GM21423 (cell line): ENCODE data around the gene KRTAP10-3.
"Not testable (repeated sequence)": the region's sequence is repeated elsewhere in the genome, so short reads cannot be mapped to it uniquely, and the experiment has no call there.

ENCODE experiments used
- ATAC-seq: cut with Tn5 transposase; IDR thresholded peaks from one replicate; pipeline ENCODE4 v1.9.1; 2021; ENCODE audit warnings: mild to moderate bottlenecking, moderate library complexity; ENCODE audit not compliant: unreplicated experiment

Gene KRTAP10-3

GRCh38 chr21:44558695-44559094 is at the start of gene KRTAP10-3:
Gene KRTAP10-3 (minus strand): TSS chr21:44558795. CDS start chr21:44558715, 80 bp downstream.
- no peak for ATAC-seq

GRCh38 chr21:44606495-44606894 is 47.9 kb upstream of the KRTAP10-3 start:
- ATAC-seq, result no peak

- no peak for ATAC-seq
These were observed 45.3 kb upstream of the KRTAP10-3 start for GRCh38 chr21:44603911-44604310.

GRCh38 chr21:44603109-44603875 is 44.7 kb upstream of the KRTAP10-3 start:
- ATAC-seq, result no peak

GRCh38 chr21:44602463-44602850 is 43.9 kb upstream of the KRTAP10-3 start:
- no peak for ATAC-seq

- no peak for ATAC-seq
These were observed 43.2 kb upstream of the KRTAP10-3 start for GRCh38 chr21:44601596-44602462.

GRCh38 chr21:44601091-44601490 is 42.5 kb upstream of the KRTAP10-3 start:
- not testable (repeated sequence) for ATAC-seq

GRCh38 chr21:44600118-44600978 is 41.8 kb upstream of the KRTAP10-3 start, which contains the start of gene KRTAP10-7:
Gene KRTAP10-7 (plus strand): TSS chr21:44600597. CDS start chr21:44600622, 25 bp downstream.
- not testable (repeated sequence) for ATAC-seq

- ATAC-seq, result no peak
These were observed 40.9 kb upstream of the KRTAP10-3 start for GRCh38 chr21:44599264-44600029.

- no peak for ATAC-seq
These were observed 39.5 kb upstream of the KRTAP10-3 start for GRCh38 chr21:44598061-44598460.

GRCh38 chr21:44596068-44596725 is 37.6 kb upstream of the KRTAP10-3 start:
- ATAC-seq, result no peak

GRCh38 chr21:44595524-44595923 is 36.9 kb upstream of the KRTAP10-3 start:
- ATAC-seq, result no peak

- no peak for ATAC-seq
These were observed 35.9 kb upstream of the KRTAP10-3 start for GRCh38 chr21:44594406-44594916.

- no peak for ATAC-seq
These were observed 35.2 kb upstream of the KRTAP10-3 start for GRCh38 chr21:44593598-44594405.

GRCh38 chr21:44592446-44593311 is 34.1 kb upstream of the KRTAP10-3 start, which contains the start of gene KRTAP10-6:
Gene KRTAP10-6 (minus strand): TSS chr21:44592505. CDS start chr21:44592484, 21 bp downstream.
- ATAC-seq, result no peak

GRCh38 chr21:44591801-44592130 is 33.2 kb upstream of the KRTAP10-3 start:
- not testable (repeated sequence) for ATAC-seq
